HG02678 (cell line): ENCODE measurements around the gene CRPPA.
"Not testable (repeated sequence)": the region's sequence is repeated elsewhere in the genome, so short reads cannot be mapped to it uniquely, and the experiment has no call there.

ENCODE experiments used
- ATAC-seq: cut with Tn5 transposase; IDR thresholded peaks from one replicate; pipeline ENCODE4 v1.9.1; 2021; ENCODE audit warnings: mild to moderate bottlenecking, moderate library complexity; ENCODE audit not compliant: unreplicated experiment

CRPPA gene

GRCh38 chr7:16398146-16399017, 23.0 kb downstream of the CRPPA start:
- ATAC-seq, result no peak

- no peak for ATAC-seq
Observed at GRCh38 chr7:16397501-16398145, 23.7 kb downstream of the CRPPA start.

- ATAC-seq, result no peak
Observed at GRCh38 chr7:16396766-16397500, 24.4 kb downstream of the CRPPA start.

DNA sequence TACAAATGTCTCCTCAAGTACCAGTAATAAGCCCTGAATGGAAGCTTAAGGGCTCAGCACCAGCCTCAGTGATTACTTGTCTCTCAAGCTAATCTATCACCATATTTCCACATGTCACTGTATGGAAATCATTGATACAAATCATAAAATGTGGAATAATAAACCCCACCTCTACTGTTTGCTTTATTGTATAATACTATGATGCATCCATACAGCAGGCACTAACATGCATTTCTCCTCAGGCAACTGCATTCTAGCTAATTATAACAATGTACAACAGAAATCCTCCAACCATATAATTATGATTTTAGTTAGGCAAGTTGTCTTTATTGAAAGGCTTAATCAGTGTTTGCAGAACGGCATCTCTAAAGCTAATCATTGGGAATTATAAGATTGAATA, 26.2 kb downstream of the CRPPA start:
- ATAC-seq, result no peak

DNA sequence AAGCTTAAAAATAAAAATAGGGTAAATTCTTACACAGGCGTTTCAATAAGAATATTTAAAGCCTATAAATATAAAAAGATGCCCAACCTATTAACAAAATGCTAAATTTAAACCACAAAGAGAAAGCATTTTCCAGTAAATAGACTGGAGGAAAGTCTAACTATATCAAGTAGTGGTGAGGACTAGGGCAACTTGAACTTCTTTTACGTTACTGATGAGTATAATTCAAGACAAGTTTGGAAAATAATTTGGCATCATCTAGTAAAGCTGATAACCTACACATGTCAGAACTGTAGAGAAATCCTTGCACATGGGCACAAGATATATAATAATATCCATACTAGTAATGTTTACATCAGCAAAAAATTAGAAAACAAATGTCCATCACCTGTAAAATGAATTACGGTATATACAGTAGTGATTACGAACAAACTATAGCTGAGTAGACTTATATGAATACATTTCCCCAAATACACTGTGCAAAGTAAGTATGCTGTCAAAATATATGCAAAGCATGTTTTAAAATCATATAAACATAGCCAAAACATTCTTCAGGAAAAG, 27.4 kb downstream of the CRPPA start:
- ATAC-seq, result no peak

- ATAC-seq, result no peak
Observed at GRCh38 chr7:16392990-16393523, 28.3 kb downstream of the CRPPA start.

DNA sequence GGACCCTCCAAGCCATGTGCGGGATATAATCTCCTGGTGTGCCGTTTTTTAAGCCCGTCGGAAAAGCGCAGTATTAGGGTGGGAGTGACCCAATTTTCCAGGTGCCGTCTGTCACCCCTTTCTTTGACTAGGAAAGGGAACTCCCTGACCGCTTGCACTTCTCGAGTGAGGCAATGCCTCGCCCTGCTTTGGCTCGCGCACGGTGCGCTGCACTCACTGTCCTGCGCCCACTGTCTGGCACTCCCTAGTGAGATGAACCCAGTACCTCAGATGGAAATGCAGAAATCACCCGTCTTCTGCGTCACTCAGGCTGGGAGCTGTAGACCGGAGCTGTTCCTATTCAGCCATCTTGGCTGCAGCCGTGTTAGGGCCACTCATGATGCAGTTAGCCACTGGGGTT, 37.6 kb downstream of the CRPPA start:
- not testable (repeated sequence) for ATAC-seq

- not testable (repeated sequence) for ATAC-seq
Observed at GRCh38 chr7:16383103-16383502, 38.2 kb downstream of the CRPPA start.
